Lower lobe of right lung (tissue), 2 donors: Measurements from ENCODE around the gene RAB43. TPM values are rescaled to one million over a fixed set of nuclear protein-coding genes. Genes with fewer than 3 reads are reported as not detected.
A peak's percentile ranks its signal among the peaks of the same experiment; 100 is the strongest.

Experiments used
- ATAC-seq, 2 donors: fragments of 200-7000 bp; cut with Tn5 transposase; one replicate each; pipeline ENCODE4 v1.9.1; 2020 to 2022; ENCODE audit warnings: mild to moderate bottlenecking in 2 of 2, moderate library complexity in 2 of 2
- DNase-seq: peaks from one replicate; pipeline ENCODE4 v3.0.0-alpha.2; 2020
- H3K27ac ChIP-seq: fragments of 200-600 bp; one replicate; pipeline ENCODE4 v1.8.0; 2022
- H3K27me3 ChIP-seq: fragments of 200-600 bp; one replicate; pipeline ENCODE4 v1.8.0; 2022; ENCODE audit warnings: low read depth
- H3K36me3 ChIP-seq: fragments of 200-600 bp; one replicate; pipeline ENCODE4 v1.8.0; 2022; ENCODE audit warnings: mild to moderate bottlenecking
- H3K4me1 ChIP-seq: fragments of 200-600 bp; one replicate; pipeline ENCODE4 v1.8.0; 2022
- H3K4me3 ChIP-seq: fragments of 200-600 bp; one replicate; pipeline ENCODE4 v1.8.0; 2022; ENCODE audit warnings: mild to moderate bottlenecking
- H3K9me3 ChIP-seq: fragments of 200-600 bp; one replicate; pipeline ENCODE4 v1.8.0; 2022
- intact Hi-C: fragments of 100-400 bp; cut with DNase I; formaldehyde crosslinking; loops from one replicate; pipeline ENCODE4 v1.11.0; 2022
- total RNA-seq: library from RNA; stranded (reverse); fragmentation: NEBNext Ultra II Directional; extraction: Animal tissue kit (Norgen Biotek cat#: 25700); gene quantifications from one replicate; pipeline ENCODE4 v1.2.1, GENCODE V29; 2021
- TF ChIP-seq, protein P1 (sequence below): fragments of 200-600 bp; IDR thresholded peaks from one replicate; pipeline ENCODE4 v1.8.0; 2022; ENCODE audit warnings: antibody characterized with exemption, mild to moderate bottlenecking
- donor health status: DM: no; HTN: yes; CAD: no; lungs with severe emphysema.

The RAB43 gene
- total RNA-seq, 1 donor from 2014 or later, result 29.9 TPM

DNA sequence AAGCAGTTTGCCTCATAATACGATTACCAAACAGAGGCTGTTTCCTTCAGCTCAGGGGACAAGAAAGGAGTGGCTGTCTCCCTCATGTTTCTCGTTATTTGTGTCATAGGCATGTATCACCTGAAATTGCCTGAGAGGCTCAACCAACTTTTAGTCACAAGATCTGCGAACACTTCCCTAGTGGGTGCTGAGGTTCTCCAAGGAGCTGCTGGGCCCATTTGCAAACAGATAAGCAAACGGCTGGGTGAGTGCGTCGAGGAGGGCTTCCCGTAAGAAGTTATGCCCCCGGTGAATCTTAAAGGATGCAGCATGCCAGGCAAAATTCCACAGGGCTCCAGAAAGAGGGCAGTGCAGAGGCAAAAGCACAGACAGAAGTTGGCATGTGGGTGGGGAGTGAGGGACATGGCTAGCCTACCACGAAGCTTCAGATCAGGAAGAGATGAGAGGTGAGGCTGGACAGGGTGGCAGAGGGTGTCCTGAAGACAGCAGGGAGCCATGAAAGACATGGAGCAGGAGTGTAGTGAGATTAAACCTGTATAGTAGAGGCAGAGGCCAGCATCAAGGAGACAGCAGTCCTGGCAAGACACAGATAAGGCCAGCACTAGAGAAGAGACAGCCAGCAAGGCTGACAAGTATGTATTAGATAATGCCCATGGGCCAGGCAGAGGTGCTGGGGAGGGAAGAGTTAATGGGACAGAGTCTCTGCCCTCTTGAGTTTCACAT lies 65.0 kb downstream of the RAB43 start:
- DNase-seq, result peak; percentile 16
- TF ChIP-seq, protein P1, sequence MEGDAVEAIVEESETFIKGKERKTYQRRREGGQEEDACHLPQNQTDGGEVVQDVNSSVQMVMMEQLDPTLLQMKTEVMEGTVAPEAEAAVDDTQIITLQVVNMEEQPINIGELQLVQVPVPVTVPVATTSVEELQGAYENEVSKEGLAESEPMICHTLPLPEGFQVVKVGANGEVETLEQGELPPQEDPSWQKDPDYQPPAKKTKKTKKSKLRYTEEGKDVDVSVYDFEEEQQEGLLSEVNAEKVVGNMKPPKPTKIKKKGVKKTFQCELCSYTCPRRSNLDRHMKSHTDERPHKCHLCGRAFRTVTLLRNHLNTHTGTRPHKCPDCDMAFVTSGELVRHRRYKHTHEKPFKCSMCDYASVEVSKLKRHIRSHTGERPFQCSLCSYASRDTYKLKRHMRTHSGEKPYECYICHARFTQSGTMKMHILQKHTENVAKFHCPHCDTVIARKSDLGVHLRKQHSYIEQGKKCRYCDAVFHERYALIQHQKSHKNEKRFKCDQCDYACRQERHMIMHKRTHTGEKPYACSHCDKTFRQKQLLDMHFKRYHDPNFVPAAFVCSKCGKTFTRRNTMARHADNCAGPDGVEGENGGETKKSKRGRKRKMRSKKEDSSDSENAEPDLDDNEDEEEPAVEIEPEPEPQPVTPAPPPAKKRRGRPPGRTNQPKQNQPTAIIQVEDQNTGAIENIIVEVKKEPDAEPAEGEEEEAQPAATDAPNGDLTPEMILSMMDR, result no peak
- intact Hi-C loops, result no loop called here
- no peaks in the 10 kb centered on the region for H3K9me3 ChIP-seq
- H3K27ac ChIP-seq, result no peak overlapping the region
- no peaks in the 10 kb centered on the region for H3K27me3 ChIP-seq
- ATAC-seq, result no peak
- H3K4me3 ChIP-seq, result no peak overlapping the region
- no peaks in the 10 kb centered on the region for H3K36me3 ChIP-seq
- H3K4me1 ChIP-seq, result peaks cover 33% of the 10 kb centered on the region

GRCh38 chr3:129054605-129055104 lies 66.9 kb downstream of the RAB43 start:
- Histone ChIP-seq H3K4me1 (peaks cover 33% of the 10 kb centered on the region), H3K27me3 (no peaks in the 10 kb centered on the region), H3K4me3 (no peak overlapping the region), H3K9me3 (no peaks in the 10 kb centered on the region), H3K36me3 (no peaks in the 10 kb centered on the region), H3K27ac (peak overlapping the region; percentile 27)
- DNase-seq (no peak), ATAC-seq (peak in 1 of 2 donors; percentile 34)
- TF ChIP-seq, protein P1, result no peak
- intact Hi-C loops, result no loop called here

- H3K4me1 ChIP-seq, result peaks cover 33% of the 10 kb centered on the region
- no peaks in the 10 kb centered on the region for H3K27me3 ChIP-seq
- DNase-seq (peak; percentile 59), ATAC-seq (peak; percentile 54 to 65)
- peak overlapping the region; percentile 61 for H3K27ac ChIP-seq
- TF ChIP-seq, protein P1, result no peak
- H3K4me3 ChIP-seq, result no peak overlapping the region
- no peaks in the 10 kb centered on the region for H3K9me3 ChIP-seq
- intact Hi-C loops, result no loop called here
- H3K36me3 ChIP-seq, result no peaks in the 10 kb centered on the region
These were observed 68.9 kb downstream of the RAB43 start for GRCh38 chr3:129052675-129053074.

- peak overlapping the region; percentile 61 for H3K27ac ChIP-seq
- H3K4me3 ChIP-seq, result no peak overlapping the region
- DNase-seq (peak; percentile 67), ATAC-seq (peak; percentile 75 to 77)
- intact Hi-C loops, result no loop called here
- H3K9me3 ChIP-seq, result no peaks in the 10 kb centered on the region
- no peaks in the 10 kb centered on the region for H3K36me3 ChIP-seq
- peaks cover 33% of the 10 kb centered on the region for H3K4me1 ChIP-seq
- TF ChIP-seq, protein P1, result no peak
- H3K27me3 ChIP-seq, result no peaks in the 10 kb centered on the region
These were observed 69.7 kb downstream of the RAB43 start for GRCh38 chr3:129051871-129052340.

DNA sequence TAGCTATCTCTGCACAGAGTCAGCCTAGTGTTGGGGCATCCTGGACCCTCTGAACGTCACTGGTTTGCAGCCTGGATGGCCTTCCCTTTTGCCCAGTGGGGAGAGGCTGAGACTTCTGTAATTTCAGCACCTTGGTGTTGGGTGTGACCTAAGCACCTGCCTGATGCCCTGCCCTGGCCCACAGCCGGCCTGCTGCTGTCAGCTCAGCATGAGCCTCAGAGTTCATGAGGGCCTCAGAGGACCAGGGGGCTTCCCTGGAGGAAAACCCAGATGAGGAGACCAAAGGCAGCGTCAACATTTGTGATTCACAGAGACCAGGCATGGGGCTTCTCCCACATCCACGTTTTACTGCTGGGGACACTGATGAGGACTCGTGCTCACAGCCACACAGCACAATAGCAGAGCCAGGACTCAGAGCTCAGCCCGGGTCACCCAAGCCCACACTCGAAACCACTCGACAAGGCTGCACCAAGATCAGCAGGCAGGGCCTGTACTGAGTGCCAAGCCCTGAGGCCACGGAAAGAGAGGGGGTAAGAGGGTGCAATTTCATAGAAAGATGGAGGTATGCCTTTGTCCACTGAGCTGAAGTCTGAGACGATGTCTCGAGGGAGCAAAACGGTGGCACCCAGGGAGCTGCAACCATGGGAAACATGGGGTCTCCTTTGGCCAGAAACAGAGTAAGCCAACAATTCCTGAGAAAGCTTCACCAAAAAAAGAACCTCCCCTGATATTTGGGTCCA lies 70.9 kb downstream of the RAB43 start:
- TF ChIP-seq, protein P1, result no peak
- H3K36me3 ChIP-seq, result no peaks in the 10 kb centered on the region
- intact Hi-C loops, result no loop called here
- H3K4me1 ChIP-seq, result peaks cover 40% of the 10 kb centered on the region
- H3K4me3 ChIP-seq, result no peak overlapping the region
- DNase-seq, result peak; percentile 45
- H3K27me3 ChIP-seq, result peaks cover 6% of the 10 kb centered on the region
- H3K27ac ChIP-seq, result no peak overlapping the region
- H3K9me3 ChIP-seq, result no peaks in the 10 kb centered on the region
- peak in 1 of 2 donors; percentile 16 for ATAC-seq
